K562 (cell line): ENCODE data around the gene UNC13A. TPM values are rescaled to one million over a fixed set of nuclear protein-coding genes. Genes with fewer than 3 reads are reported as not detected.

Experiments
- ARID1B ChIP-seq: fragments of 450-650 bp; IDR thresholded peaks from 2 replicates; pipeline ENCODE4 v1.6.1; 2016; ENCODE audit warnings: antibody characterized with exemption, mild to moderate bottlenecking, inconsistent platforms
- BRD4 ChIP-seq: fragments of 200-600 bp; sonication (generic); IDR thresholded peaks from 2 replicates; pipeline ENCODE4 v1.6.1; 2017; ENCODE audit warnings: inconsistent platforms
- C11orf30 ChIP-seq: fragments of 450-650 bp; IDR thresholded peaks from 2 replicates; pipeline ENCODE4 v1.6.1; 2016; ENCODE audit warnings: low read depth, mild to moderate bottlenecking
- CAMTA2 ChIP-seq: fragments of 250-450 bp; sonication (Bioruptor Pico); conservative IDR thresholded peaks from 2 replicates; pipeline ENCODE4 v1.5.1; 2022
- CBFB ChIP-seq: sonication (generic); formaldehyde crosslinking; IDR thresholded peaks from 2 replicates; pipeline ENCODE4 v1.4.0; 2020; ENCODE audit warnings: mild to moderate bottlenecking, missing genetic modification reagents
- CREB3L1 ChIP-seq: fragments of 450-650 bp; IDR thresholded peaks from 2 replicates; pipeline ENCODE4 v1.6.1; 2014; ENCODE audit warnings: low read depth, mild to moderate bottlenecking, moderate library complexity, borderline replicate concordance
- DEAF1 ChIP-seq: fragments of 450-650 bp; formaldehyde crosslinking; IDR thresholded peaks from 2 replicates; pipeline ENCODE4 v1.4.0; 2020; ENCODE audit warnings: mild to moderate bottlenecking, moderate library complexity
- EWSR1 ChIP-seq: fragments of 450-650 bp; IDR thresholded peaks from 2 replicates; pipeline ENCODE4 v1.6.1; 2018; ENCODE audit warnings: borderline replicate concordance, mild to moderate bottlenecking, low read depth, moderate library complexity; ENCODE audit not compliant: partially characterized antibody
- JUND ChIP-seq, 2 experiments: IDR thresholded peaks; 2 replicates in 1 of 2; 3 replicates in 1 of 2; pipeline ENCODE4 v1.6.1; 2011; ENCODE audit warnings: borderline replicate concordance in 2 of 2, low read depth in 2 of 2, low read length in 2 of 2, improper control_type of control experiment in 1 of 2, missing biosample characterization in 1 of 2, missing genetic modification characterization in 1 of 2, missing genetic modification reagents in 1 of 2
- MAZ ChIP-seq, 2 experiments: fragments of 450-650 bp in 1 of 2; sonication (generic) in 1 of 2; formaldehyde crosslinking; IDR thresholded peaks in 1 of 2; conservative IDR thresholded peaks in 1 of 2; 2 replicates each; pipeline versions ENCODE4 v1.4.0 to v1.5.0; 2020; ENCODE audit warnings: mild to moderate bottlenecking in 1 of 2, missing genetic modification reagents in 1 of 2
- MEIS2 ChIP-seq: fragments of 450-650 bp; IDR thresholded peaks from 2 replicates; pipeline ENCODE4 v1.6.1; 2014; ENCODE audit warnings: mild to moderate bottlenecking; ENCODE audit not compliant: partially characterized antibody
- MIER1 ChIP-seq: fragments of 450-650 bp; IDR thresholded peaks from 2 replicates; pipeline ENCODE4 v1.6.1; 2016; ENCODE audit warnings: antibody characterized with exemption, mild to moderate bottlenecking, low read depth
- NCOA6 ChIP-seq: fragments of 450-650 bp; IDR thresholded peaks from 2 replicates; pipeline ENCODE4 v1.6.1; 2017; ENCODE audit warnings: mild to moderate bottlenecking
- RFX7 ChIP-seq: fragments of 250-450 bp; sonication (Bioruptor Pico); IDR thresholded peaks from 2 replicates; pipeline ENCODE4 v1.5.1; 2021; ENCODE audit warnings: mild to moderate bottlenecking
- SMAD4 ChIP-seq: fragments of 250-450 bp; sonication (Bioruptor Pico); conservative IDR thresholded peaks from 2 replicates; pipeline ENCODE4 v1.8.0; 2021; ENCODE audit warnings: inconsistent platforms, mild to moderate bottlenecking, moderate library complexity
- ZKSCAN8 ChIP-seq: fragments of 200-800 bp; sonication (Bioruptor generic); IDR thresholded peaks from 2 replicates; pipeline ENCODE4 v1.6.1; 2016; ENCODE audit warnings: missing genetic modification characterization, missing compliant biosample characterization
- ZNF143 ChIP-seq: sonication (generic); formaldehyde crosslinking; IDR thresholded peaks from 2 replicates; pipeline ENCODE4 v1.9.0; 2022; ENCODE audit warnings: mild to moderate bottlenecking, missing genetic modification reagents
- ZNF212 ChIP-seq: fragments of 450-650 bp; formaldehyde crosslinking; IDR thresholded peaks from 2 replicates; pipeline ENCODE4 v1.4.0; 2020; ENCODE audit warnings: mild to moderate bottlenecking
- ZNF644 ChIP-seq: fragments of 200-800 bp; sonication (Bioruptor generic); IDR thresholded peaks from 2 replicates; pipeline ENCODE4 v1.6.1; 2016; ENCODE audit warnings: low read depth, missing genetic modification characterization, missing compliant biosample characterization
- polyA plus RNA-seq, 8 experiments: library from polyadenylated mRNA; depleted of rRNA in 4 of 8; stranded (reverse) in 5 of 8; unstranded in 3 of 8; fragments of >200 nt; fragmentation: Nextera tagmentation in 2 of 8; fragmentation: Illumina TruSeq in 1 of 8; extraction: Ambion mirVana in 2 of 8; extraction: Trizol in 1 of 8; gene quantifications; 2 replicates each; pipeline versions ENCODE4 v1.2.1 to v1.2.3, GENCODE V29; 2011 to 2014; ENCODE audit warnings: inconsistent platforms in 1 of 8, missing spikeins in 1 of 8
- total RNA-seq, 7 experiments: library from RNA; depleted of rRNA in 6 of 7; stranded (reverse); fragments of >200 nt in 6 of 7; fragmentation: Illumina TruSeq in 2 of 7; extraction: Trizol in 2 of 7; gene quantifications; 2 replicates each; pipeline versions ENCODE4 v1.2.1 to v1.2.3, GENCODE V29; 2011 to 2021; ENCODE audit warnings: low replicate concordance in 1 of 7
- TF ChIP-seq, protein P1 (sequence below), 2 experiments: fragments of 450-650 bp in 1 of 2; sonication (generic) in 1 of 2; formaldehyde crosslinking in 1 of 2; IDR thresholded peaks in 1 of 2; conservative IDR thresholded peaks in 1 of 2; 2 replicates each; pipeline versions ENCODE4 v1.6.1 to v1.8.1; 2016 to 2023; ENCODE audit warnings: mild to moderate bottlenecking in 2 of 2, moderate library complexity in 2 of 2, inconsistent platforms in 1 of 2, missing genetic modification reagents in 1 of 2
- TF ChIP-seq, protein P2 (sequence below): sonication (generic); formaldehyde crosslinking; IDR thresholded peaks from 2 replicates; pipeline ENCODE4 v1.8.1; 2023; ENCODE audit warnings: mild to moderate bottlenecking, missing genetic modification reagents

UNC13A gene
- total and polyA plus RNA-seq, 9 of the 15 experiments (the other 6 are each of a cell fraction or from before 2014, with no cell fraction given), result 0.03 to 1.0 (median 0.25) TPM

- peak; percentile 57; the same call in 1 of the 2 replicates for TF ChIP-seq ZNF143 (CRISPR knock-in tag)
- no peak for TF ChIP-seq MIER1
- TF ChIP-seq CAMTA2 (CRISPR knock-in tag), result no peak
- TF ChIP-seq DEAF1 (CRISPR knock-in tag), result peak; percentile 59
- TF ChIP-seq CBFB (CRISPR knock-in tag), result peak; percentile 80; the same call in 1 of the 2 replicates
- no peak for TF ChIP-seq ZNF212 (CRISPR knock-in tag)
- peak; percentile 11; the same call in 1 of the 2 replicates for TF ChIP-seq C11orf30
- TF ChIP-seq, protein P1, sequence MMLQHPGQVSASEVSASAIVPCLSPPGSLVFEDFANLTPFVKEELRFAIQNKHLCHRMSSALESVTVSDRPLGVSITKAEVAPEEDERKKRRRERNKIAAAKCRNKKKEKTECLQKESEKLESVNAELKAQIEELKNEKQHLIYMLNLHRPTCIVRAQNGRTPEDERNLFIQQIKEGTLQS (IDR thresholded peaks at IDR 0.05), result no peak
- TF ChIP-seq, protein P1 (CRISPR knock-in tag; conservative IDR thresholded peaks at IDR 0.05), result peak; percentile 73; the same call in 1 of the 2 replicates
- TF ChIP-seq, protein P2, sequence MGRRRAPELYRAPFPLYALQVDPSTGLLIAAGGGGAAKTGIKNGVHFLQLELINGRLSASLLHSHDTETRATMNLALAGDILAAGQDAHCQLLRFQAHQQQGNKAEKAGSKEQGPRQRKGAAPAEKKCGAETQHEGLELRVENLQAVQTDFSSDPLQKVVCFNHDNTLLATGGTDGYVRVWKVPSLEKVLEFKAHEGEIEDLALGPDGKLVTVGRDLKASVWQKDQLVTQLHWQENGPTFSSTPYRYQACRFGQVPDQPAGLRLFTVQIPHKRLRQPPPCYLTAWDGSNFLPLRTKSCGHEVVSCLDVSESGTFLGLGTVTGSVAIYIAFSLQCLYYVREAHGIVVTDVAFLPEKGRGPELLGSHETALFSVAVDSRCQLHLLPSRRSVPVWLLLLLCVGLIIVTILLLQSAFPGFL (CRISPR knock-in tag), result no peak
- peak; percentile 57 for TF ChIP-seq JUND (IDR thresholded peaks at IDR 0.05; ENCODE audit: borderline replicate concordance, low read depth, low read length)
- peak; percentile 48; the same call in 1 of the 3 replicates for TF ChIP-seq JUND (tag; IDR thresholded peaks at IDR 0.05; ENCODE audit: borderline replicate concordance, low read depth, low read length)
- no peak for TF ChIP-seq BRD4
- peak; percentile 92 for TF ChIP-seq MEIS2
- TF ChIP-seq MAZ (CRISPR knock-in tag; conservative IDR thresholded peaks at IDR 0.05 in 1 of 2, IDR thresholded peaks at IDR 0.05 in 1 of 2), result peak in 1 of 2 experiments; percentile 81
- no peak for TF ChIP-seq NCOA6
- TF ChIP-seq ZKSCAN8, result no peak
- TF ChIP-seq EWSR1, result no peak
- TF ChIP-seq CREB3L1, result peak; percentile 89
- no peak for TF ChIP-seq RFX7 (CRISPR knock-in tag)
- no peak for TF ChIP-seq ZNF644 (tag)
- TF ChIP-seq ARID1B, result peak; percentile 28; the same call in 1 of the 2 replicates
- TF ChIP-seq SMAD4 (CRISPR knock-in tag), result peak; percentile 61; the same call in 1 of the 2 replicates
Measured at GRCh38 chr19:17605761-17606589, 82.2 kb downstream of the UNC13A start (continued).
